Measurements from ENCODE around the gene KCTD5. TPM values are rescaled to one million over a fixed set of nuclear protein-coding genes. Genes with fewer than 3 reads are reported as not detected.

KCTD5 gene
- total and polyA plus RNA-seq, 10 of the 15 experiments (the other 5 are each of a cell fraction or from before 2014, with no cell fraction given), result 0.58 to 56.4 (median 37.3) TPM

DNA sequence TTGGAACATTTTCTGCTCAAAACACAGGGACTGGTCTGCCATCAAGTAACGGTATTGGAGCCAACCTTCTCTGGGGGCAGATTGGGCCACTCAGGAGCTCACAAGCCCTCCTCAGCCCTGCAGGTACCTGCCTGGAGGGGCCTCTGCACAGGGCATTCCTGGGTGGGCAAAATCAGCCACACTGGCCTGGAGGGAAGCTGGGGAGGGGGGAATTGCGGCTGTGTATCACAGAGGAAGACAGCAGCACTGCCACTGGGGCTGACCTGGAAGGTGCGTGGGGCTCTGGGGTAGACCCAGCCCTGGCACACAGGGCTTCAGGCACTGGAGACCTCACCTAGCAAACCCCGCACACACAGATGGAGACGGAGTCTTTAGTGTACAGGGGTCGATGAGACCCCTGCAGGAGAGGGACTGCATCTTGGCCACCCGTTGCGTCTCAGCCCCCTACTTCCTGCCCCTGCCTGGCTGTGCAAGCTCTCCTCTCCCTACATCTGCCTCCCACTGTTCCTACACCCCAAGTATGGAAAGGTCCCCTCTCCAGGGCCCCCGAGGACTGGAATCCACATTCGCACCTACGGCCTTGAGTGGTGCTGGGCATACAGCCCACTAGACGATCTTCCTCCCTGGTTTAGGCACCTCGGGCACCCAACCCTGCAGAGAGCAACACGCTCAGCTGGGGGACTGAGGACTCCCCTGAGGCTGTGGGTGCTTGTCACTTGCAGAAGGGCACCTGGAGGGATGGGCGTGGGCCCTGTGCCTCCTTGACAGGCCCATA is 63.0 kb downstream of the KCTD5 start:
- ATAC-seq, result no peak
- Histone ChIP-seq H3K9me3 (replicated peaks; ENCODE audit: control insufficient read depth, insufficient read depth, low read length) (no peaks in the 10 kb centered on the region), H3K9ac (ENCODE audit: control insufficient read depth, insufficient read depth, low read length) (no peak overlapping the region), H3K4me1 (ENCODE audit: control insufficient read depth, insufficient read depth, low read length) (no peaks in the 10 kb centered on the region), H3K27ac (ENCODE audit: control insufficient read depth, insufficient read depth) (no peak overlapping the region), H3K27me3 (replicated peaks in 1 of 2; ENCODE audit: control insufficient read depth in 2 of 2, insufficient read depth in 2 of 2, low read length in 1 of 2) (no peaks in the 10 kb centered on the region), H3K4me2 (ENCODE audit: control insufficient read depth, insufficient read depth) (no peak overlapping the region), H4K20me1 (ENCODE audit: control insufficient read depth, insufficient read depth) (no peaks in the 10 kb centered on the region; the same call in 1 of the 2 replicates), H2AFZ (ENCODE audit: control insufficient read depth, low read depth, low read length) (no peak overlapping the region), H3K36me3 (ENCODE audit: control insufficient read depth in 2 of 2, insufficient read depth in 2 of 2, low read length in 1 of 2) (no peaks in the 10 kb centered on the region), H3K79me2 (ENCODE audit: control insufficient read depth, insufficient read depth, low read length) (no peaks in the 10 kb centered on the region), H3K4me3 (no peak overlapping the region)
- POLR2A ChIA-PET, result interaction anchor here (0.6 kb wide), 1 partner anchor 63 kb away, joined by 3 read pairs; the partner anchor contains the start of gene KCTD5
- SMC1A ChIA-PET (ENCODE audit: uncharacterized antibody, unreplicated experiment), result no interaction called here
- no peak for FAIRE-seq
- intact Hi-C loops (cut with micrococcal nuclease; ENCODE audit: unreplicated experiment), result no loop called here
- BruUV-seq (replicated peaks), result no TSS peak
- 48% methylated on average over 12 of the region's 15 CpGs for WGBS (ENCODE audit: insufficient coverage, insufficient replicate concordance, low lambda C conversion rate, missing lambda C conversion rate)
- DNase-seq (ENCODE audit: low read depth, low spot score), result no peak
- no peak for TF ChIP-seq ZNF274 (IDR thresholded peaks at IDR 0.05; ENCODE audit: insufficient read depth, insufficient read length)
- no peak for TF ChIP-seq NFIC (IDR thresholded peaks at IDR 0.05; ENCODE audit: low read depth, low read length)
- no peak for TF ChIP-seq SMARCA5 (IDR thresholded peaks at IDR 0.05)
- no peak for TF ChIP-seq NFXL1 (IDR thresholded peaks at IDR 0.05; ENCODE audit: borderline replicate concordance)
- TF ChIP-seq DPF2 (IDR thresholded peaks at IDR 0.05), result no peak
- no peak for TF ChIP-seq MEF2B (IDR thresholded peaks at IDR 0.05; ENCODE audit: partially characterized antibody, poor library complexity, severe bottlenecking)
- CTCF ChIA-PET, result no interaction called here
- RAD21 ChIA-PET (ENCODE audit: unreplicated experiment), result no interaction called here
- in situ Hi-C loops (cut with MboI), result no loop called here

- no TSS peak for BruUV-seq (replicated peaks)
- intact Hi-C loops (cut with micrococcal nuclease; ENCODE audit: unreplicated experiment) (no loop called here), in situ Hi-C loops (cut with MboI) (no loop called here)
- ChIA-PET RAD21 (ENCODE audit: unreplicated experiment) (no interaction called here), POLR2A (interaction anchor here (0.6 kb wide), 2 partner anchors 64 to 130 kb away, joined by 3 read pairs; partner anchors contain the start of gene KCTD5), CTCF (no interaction called here), SMC1A (ENCODE audit: uncharacterized antibody, unreplicated experiment) (no interaction called here)
- Histone ChIP-seq H2AFZ (ENCODE audit: control insufficient read depth, low read depth, low read length) (no peak overlapping the region), H3K4me2 (ENCODE audit: control insufficient read depth, insufficient read depth) (no peak overlapping the region), H3K27me3 (replicated peaks in 1 of 2; ENCODE audit: control insufficient read depth in 2 of 2, insufficient read depth in 2 of 2, low read length in 1 of 2) (no peaks in the 10 kb centered on the region), H3K79me2 (ENCODE audit: control insufficient read depth, insufficient read depth, low read length) (peaks cover 5% of the 10 kb centered on the region), H3K9me3 (replicated peaks; ENCODE audit: control insufficient read depth, insufficient read depth, low read length) (no peaks in the 10 kb centered on the region), H3K4me3 (no peak overlapping the region), H3K4me1 (ENCODE audit: control insufficient read depth, insufficient read depth, low read length) (peaks cover 4% of the 10 kb centered on the region; the same call in 1 of the 2 replicates), H4K20me1 (ENCODE audit: control insufficient read depth, insufficient read depth) (no peaks in the 10 kb centered on the region; the same call in 1 of the 2 replicates), H3K27ac (ENCODE audit: control insufficient read depth, insufficient read depth) (no peak overlapping the region), H3K9ac (ENCODE audit: control insufficient read depth, insufficient read depth, low read length) (no peak overlapping the region), H3K36me3 (ENCODE audit: control insufficient read depth in 2 of 2, insufficient read depth in 2 of 2, low read length in 1 of 2) (no peaks in the 10 kb centered on the region)
- FAIRE-seq (no peak), ATAC-seq (no peak), DNase-seq (ENCODE audit: low read depth, low spot score) (no peak)
- WGBS (ENCODE audit: insufficient coverage, insufficient replicate concordance, low lambda C conversion rate, missing lambda C conversion rate), result 76% methylated on average over 9 of the region's 9 CpGs
- no peak for TF ChIP-seq IRF3 (IDR thresholded peaks at IDR 0.05)
- TF ChIP-seq CREB1 (IDR thresholded peaks at IDR 0.05; ENCODE audit: low read depth), result no peak
- TF ChIP-seq POLR2AphosphoS5 (IDR thresholded peaks at IDR 0.05; ENCODE audit: low read length), result no peak
- TF ChIP-seq MXI1 (IDR thresholded peaks at IDR 0.05; ENCODE audit: low read depth, low read length), result no peak
- TF ChIP-seq, protein P1, sequence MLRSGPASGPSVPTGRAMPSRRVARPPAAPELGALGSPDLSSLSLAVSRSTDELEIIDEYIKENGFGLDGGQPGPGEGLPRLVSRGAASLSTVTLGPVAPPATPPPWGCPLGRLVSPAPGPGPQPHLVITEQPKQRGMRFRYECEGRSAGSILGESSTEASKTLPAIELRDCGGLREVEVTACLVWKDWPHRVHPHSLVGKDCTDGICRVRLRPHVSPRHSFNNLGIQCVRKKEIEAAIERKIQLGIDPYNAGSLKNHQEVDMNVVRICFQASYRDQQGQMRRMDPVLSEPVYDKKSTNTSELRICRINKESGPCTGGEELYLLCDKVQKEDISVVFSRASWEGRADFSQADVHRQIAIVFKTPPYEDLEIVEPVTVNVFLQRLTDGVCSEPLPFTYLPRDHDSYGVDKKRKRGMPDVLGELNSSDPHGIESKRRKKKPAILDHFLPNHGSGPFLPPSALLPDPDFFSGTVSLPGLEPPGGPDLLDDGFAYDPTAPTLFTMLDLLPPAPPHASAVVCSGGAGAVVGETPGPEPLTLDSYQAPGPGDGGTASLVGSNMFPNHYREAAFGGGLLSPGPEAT (IDR thresholded peaks at IDR 0.05; ENCODE audit: low read depth), result no peak
- TF ChIP-seq ZBTB33 (IDR thresholded peaks at IDR 0.05), result no peak
- TF ChIP-seq MEF2A (IDR thresholded peaks at IDR 0.05; ENCODE audit: insufficient read depth, low read depth, low read length), result no peak
These were observed 63.6 kb downstream of the KCTD5 start for GRCh38 chr16:2745961-2746360.

Measured in GM12878 (cell line).